ENCODE results near the gene SCAI.

DNA sequence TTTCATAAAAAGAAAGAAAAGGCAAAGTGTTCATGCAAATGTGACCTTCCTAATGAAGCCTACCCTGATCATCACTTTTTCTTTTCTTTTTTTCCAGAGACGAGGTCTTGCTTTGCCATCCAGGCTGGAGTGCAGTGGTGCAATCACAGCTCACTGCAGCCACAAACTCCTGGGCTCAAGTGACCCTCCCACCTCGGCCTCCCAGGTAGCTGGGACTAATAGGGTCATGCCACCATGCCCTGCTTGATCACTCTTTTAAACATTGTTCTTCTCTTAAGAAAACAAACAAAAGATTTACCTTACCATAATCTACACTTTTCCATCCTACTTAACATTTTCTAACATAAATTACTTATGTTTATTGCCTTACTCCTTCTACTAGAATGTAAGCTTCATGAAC is 193.9 kb downstream of the SCAI start:
- TF ChIP-seq, protein P1, sequence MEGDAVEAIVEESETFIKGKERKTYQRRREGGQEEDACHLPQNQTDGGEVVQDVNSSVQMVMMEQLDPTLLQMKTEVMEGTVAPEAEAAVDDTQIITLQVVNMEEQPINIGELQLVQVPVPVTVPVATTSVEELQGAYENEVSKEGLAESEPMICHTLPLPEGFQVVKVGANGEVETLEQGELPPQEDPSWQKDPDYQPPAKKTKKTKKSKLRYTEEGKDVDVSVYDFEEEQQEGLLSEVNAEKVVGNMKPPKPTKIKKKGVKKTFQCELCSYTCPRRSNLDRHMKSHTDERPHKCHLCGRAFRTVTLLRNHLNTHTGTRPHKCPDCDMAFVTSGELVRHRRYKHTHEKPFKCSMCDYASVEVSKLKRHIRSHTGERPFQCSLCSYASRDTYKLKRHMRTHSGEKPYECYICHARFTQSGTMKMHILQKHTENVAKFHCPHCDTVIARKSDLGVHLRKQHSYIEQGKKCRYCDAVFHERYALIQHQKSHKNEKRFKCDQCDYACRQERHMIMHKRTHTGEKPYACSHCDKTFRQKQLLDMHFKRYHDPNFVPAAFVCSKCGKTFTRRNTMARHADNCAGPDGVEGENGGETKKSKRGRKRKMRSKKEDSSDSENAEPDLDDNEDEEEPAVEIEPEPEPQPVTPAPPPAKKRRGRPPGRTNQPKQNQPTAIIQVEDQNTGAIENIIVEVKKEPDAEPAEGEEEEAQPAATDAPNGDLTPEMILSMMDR (conservative IDR thresholded peaks at IDR 0.05; ENCODE audit: low read length): no peak
- TF ChIP-seq EZH2phosphoT487 (IDR thresholded peaks at IDR 0.05; ENCODE audit: borderline replicate concordance): no peak

Data from Loucy (cell line).